GM23338 (cell line): ENCODE data around the gene CIART. TPM values are rescaled to one million over a fixed set of nuclear protein-coding genes. Genes with fewer than 3 reads are reported as not detected.

Experiments used
- ATAC-seq: fragments of 200-7000 bp; cut with Tn5 transposase; 3 replicates; pipeline ENCODE4 v1.9.1; 2020
- DNase-seq: peaks from one replicate; pipeline ENCODE4 v3.0.0-alpha.2; 2015; ENCODE audit warnings: low spot score
- H2AFZ ChIP-seq: fragments of 200-600 bp; sonication (generic); 2 replicates; pipeline ENCODE4 v1.8.0; 2016; ENCODE audit warnings: antibody characterized with exemption, mild to moderate bottlenecking, moderate library complexity
- H3F3A ChIP-seq: fragments of 200-600 bp; sonication (generic); replicated peaks from 2 replicates; pipeline ENCODE4 v1.8.0; 2017; ENCODE audit warnings: antibody characterized with exemption, mixed run types, low read depth
- H3K27ac ChIP-seq: fragments of 200-600 bp; sonication (generic); 2 replicates; pipeline ENCODE4 v1.6.1; 2016; ENCODE audit warnings: low read depth
- H3K27me3 ChIP-seq: fragments of 200-600 bp; sonication (generic); 2 replicates; pipeline ENCODE4 v1.8.0; 2016; ENCODE audit warnings: mild to moderate bottlenecking, mixed run types, moderate library complexity; ENCODE audit not compliant: insufficient read depth
- H3K36me3 ChIP-seq: fragments of 200-600 bp; sonication (generic); 2 replicates; pipeline ENCODE4 v1.8.0; 2016; ENCODE audit warnings: mild to moderate bottlenecking; ENCODE audit not compliant: insufficient read depth
- H3K4me1 ChIP-seq: fragments of 200-600 bp; sonication (generic); 2 replicates; pipeline ENCODE4 v1.8.0; 2016; ENCODE audit warnings: mild to moderate bottlenecking, moderate library complexity; ENCODE audit not compliant: insufficient read depth
- H3K4me2 ChIP-seq: fragments of 200-600 bp; sonication (generic); 2 replicates; pipeline ENCODE4 v1.7.1; 2017; ENCODE audit warnings: mixed run types
- H3K4me3 ChIP-seq: fragments of 200-600 bp; sonication (generic); 2 replicates; pipeline ENCODE4 v1.6.1; 2016; ENCODE audit warnings: mixed run types
- H3K79me2 ChIP-seq: fragments of 200-600 bp; sonication (generic); replicated peaks from 2 replicates; pipeline ENCODE4 v1.8.0; 2017; ENCODE audit warnings: mild to moderate bottlenecking; ENCODE audit not compliant: insufficient read depth
- H3K9me2 ChIP-seq: fragments of 200-600 bp; sonication (generic); 2 replicates; pipeline ENCODE4 v1.8.0; 2017; ENCODE audit not compliant: insufficient read depth
- H4K20me1 ChIP-seq: fragments of 200-600 bp; sonication (generic); replicated peaks from 2 replicates; pipeline ENCODE4 v1.8.0; 2017; ENCODE audit warnings: mild to moderate bottlenecking; ENCODE audit not compliant: insufficient read depth
- H3K27ac Mint-ChIP-seq: 2 replicates; pipeline ENCODE4 v1.8.0; 2020; ENCODE audit warnings: inconsistent platforms, mild to moderate bottlenecking, moderate library complexity, mixed read lengths
- H3K27me3 Mint-ChIP-seq: 3 replicates; pipeline ENCODE4 v1.8.0; 2022; ENCODE audit warnings: low read depth, mild to moderate bottlenecking, moderate library complexity, mixed read lengths, inconsistent platforms; ENCODE audit not compliant: insufficient read depth, poor library complexity
- H3K36me3 Mint-ChIP-seq: 3 replicates; pipeline ENCODE4 v1.8.0; 2021; ENCODE audit warnings: low read depth, mild to moderate bottlenecking, inconsistent platforms, moderate library complexity, mixed read lengths
- H3K4me1 Mint-ChIP-seq: 3 replicates; pipeline ENCODE4 v1.8.0; 2020; ENCODE audit warnings: mild to moderate bottlenecking, inconsistent platforms, mixed read lengths
- H3K4me3 Mint-ChIP-seq: 3 replicates; pipeline ENCODE4 v1.8.0; 2021; ENCODE audit warnings: moderate library complexity, mild to moderate bottlenecking, inconsistent platforms, mixed read lengths
- H3K9me3 Mint-ChIP-seq: 3 replicates; pipeline ENCODE4 v1.8.0; 2020; ENCODE audit warnings: moderate library complexity, mild to moderate bottlenecking, inconsistent platforms, mixed read lengths
- CREB1 ChIP-seq: fragments of 250-450 bp; sonication (Bioruptor Pico); IDR thresholded peaks from 2 replicates; pipeline ENCODE4 v1.5.0; 2020; ENCODE audit warnings: low read depth, mild to moderate bottlenecking, moderate library complexity
- CTCF ChIP-seq, 2 experiments: fragments of 200-600 bp in 1 of 2; sonication (generic) in 1 of 2; conservative IDR thresholded peaks; 2 replicates each; pipeline versions ENCODE4 v1.5.1 to v1.6.1; 2016 to 2017; ENCODE audit warnings: antibody characterized with exemption in 2 of 2, low read depth in 2 of 2, mild to moderate bottlenecking in 2 of 2, moderate library complexity in 1 of 2
- ETS1 ChIP-seq: IDR thresholded peaks from 2 replicates; pipeline ENCODE4 v1.6.1; 2016; ENCODE audit warnings: antibody characterized with exemption
- EZH2 ChIP-seq: fragments of 200-600 bp; sonication (generic); IDR thresholded peaks from one replicate; pipeline ENCODE4 v1.8.0; 2017; ENCODE audit warnings: antibody characterized with exemption, mild to moderate bottlenecking, low read depth; ENCODE audit not compliant: unreplicated experiment
- EZH2phosphoT487 ChIP-seq: fragments of 200-600 bp; sonication (generic); IDR thresholded peaks from one replicate; pipeline ENCODE4 v1.8.1; 2018; ENCODE audit warnings: antibody characterized with exemption; ENCODE audit not compliant: unreplicated experiment
- JUNB ChIP-seq: IDR thresholded peaks from one replicate; pipeline ENCODE4 v1.6.1; 2016; ENCODE audit warnings: antibody characterized with exemption; ENCODE audit not compliant: unreplicated experiment
- NANOG ChIP-seq: IDR thresholded peaks from 2 replicates; pipeline ENCODE4 v1.6.1; 2016; ENCODE audit warnings: antibody characterized with exemption, borderline replicate concordance
- POLR2AphosphoS5 ChIP-seq: IDR thresholded peaks from 2 replicates; pipeline ENCODE4 v1.6.1; 2016; ENCODE audit warnings: antibody characterized with exemption, low read depth
- REST ChIP-seq: IDR thresholded peaks from one replicate; pipeline ENCODE4 v1.6.1; 2018; ENCODE audit warnings: antibody characterized with exemption; ENCODE audit not compliant: unreplicated experiment
- STAT1 ChIP-seq: IDR thresholded peaks from one replicate; pipeline ENCODE4 v1.6.1; 2016; ENCODE audit warnings: antibody characterized with exemption; ENCODE audit not compliant: unreplicated experiment
- ZNF114 ChIP-seq: fragments of 250-450 bp; sonication (Bioruptor Pico); IDR thresholded peaks from 2 replicates; pipeline ENCODE4 v1.5.0; 2020; ENCODE audit warnings: mild to moderate bottlenecking, moderate library complexity
- ZNF331 ChIP-seq: fragments of 250-450 bp; sonication (Bioruptor Pico); IDR thresholded peaks from 2 replicates; pipeline ENCODE4 v1.5.0; 2020; ENCODE audit warnings: low read depth, mild to moderate bottlenecking, moderate library complexity
- ZNF462 ChIP-seq: fragments of 250-450 bp; sonication (Bioruptor Pico); IDR thresholded peaks from 2 replicates; pipeline ENCODE4 v1.5.0; 2020; ENCODE audit warnings: mild to moderate bottlenecking, moderate library complexity
- polyA plus RNA-seq: library from polyadenylated mRNA; unstranded; fragments of >200 nt; fragmentation: Nextera tagmentation; extraction: Ambion mirVana; gene quantifications from 2 replicates; pipeline ENCODE4 v1.2.1, GENCODE V29; 2016
- total RNA-seq: library from RNA; depleted of rRNA; stranded (reverse); fragments of >200 nt; shearing (Covaris generic); gene quantifications from 2 replicates; pipeline ENCODE4 v1.2.3, GENCODE V29; 2014

CIART gene
- total and polyA plus RNA-seq, 2 experiments from 2014 or later, result 9.3 to 16.4 TPM

GRCh38 chr1:150235852-150236613 is 46.3 kb upstream of the CIART start, which contains the start of gene ANP32E:
Gene ANP32E, minus strand, starts transcription at chr1:150236112. Its CDS starts 326 bp downstream, at chr1:150235786.
- peak within 1 kb of the TSS; percentile 95 for H3K27ac Mint-ChIP-seq
- H3K27me3 Mint-ChIP-seq, result peaks cover 7% of the 10 kb centered on the region
- Histone ChIP-seq H3K79me2 (peaks cover 48% of the 10 kb centered on the region), H3K27ac (peak within 1 kb of the TSS; percentile 86), H3F3A (no peaks in the 10 kb centered on the region), H2AFZ (no peak within 1 kb of the TSS), H3K27me3 (no peaks in the 10 kb centered on the region), H3K4me2 (peak within 1 kb of the TSS; percentile 80), H3K9me2 (peaks cover 7% of the 10 kb centered on the region; the same call in 1 of the 2 replicates), H3K4me1 (peaks cover 15% of the 10 kb centered on the region), H3K4me3 (peak within 1 kb of the TSS; percentile 71), H4K20me1 (peaks cover 12% of the 10 kb centered on the region; the same call in 1 of the 2 replicates), H3K36me3 (no peaks in the 10 kb centered on the region)
- TF ChIP-seq EZH2phosphoT487, result no peak
- TF ChIP-seq STAT1, result no peak
- TF ChIP-seq POLR2AphosphoS5, result peak; percentile 98
- peak; percentile 58 for TF ChIP-seq REST
- TF ChIP-seq EZH2, result no peak
- TF ChIP-seq NANOG, result no peak; the same call in 1 of the 2 replicates
- TF ChIP-seq JUNB, result no peak
- no peak for TF ChIP-seq CTCF (conservative IDR thresholded peaks at IDR 0.05; ENCODE audit: low read depth in 2 of 2)
- no peak for TF ChIP-seq ZNF114 (CRISPR knock-in tag)
- TF ChIP-seq ZNF462 (CRISPR knock-in tag), result no peak
- TF ChIP-seq ETS1, result peak; percentile 49; the same call in 1 of the 2 replicates
- no peak for TF ChIP-seq ZNF331
- peak; percentile 91 for TF ChIP-seq CREB1
- DNase-seq (peak; percentile 99), ATAC-seq (peak; percentile 89)
- peaks cover 17% of the 10 kb centered on the region for H3K4me1 Mint-ChIP-seq
- no peaks in the 10 kb centered on the region; the same call in 2 of the 3 replicates for H3K9me3 Mint-ChIP-seq
- H3K36me3 Mint-ChIP-seq, result peaks cover 7% of the 10 kb centered on the region; the same call in 2 of the 3 replicates
- H3K4me3 Mint-ChIP-seq, result no peak within 1 kb of the TSS; the same call in 2 of the 3 replicates
